Measurements from ENCODE around the gene VPS54.
"Not testable (repeated sequence)": the region's sequence is repeated elsewhere in the genome, so short reads cannot be mapped to it uniquely, and the experiment has no call there.

Gene VPS54

GRCh38 chr2:64021578-64021977, 2.4 kb upstream of the VPS54 start:
- DNase-seq, result no peak

DNA sequence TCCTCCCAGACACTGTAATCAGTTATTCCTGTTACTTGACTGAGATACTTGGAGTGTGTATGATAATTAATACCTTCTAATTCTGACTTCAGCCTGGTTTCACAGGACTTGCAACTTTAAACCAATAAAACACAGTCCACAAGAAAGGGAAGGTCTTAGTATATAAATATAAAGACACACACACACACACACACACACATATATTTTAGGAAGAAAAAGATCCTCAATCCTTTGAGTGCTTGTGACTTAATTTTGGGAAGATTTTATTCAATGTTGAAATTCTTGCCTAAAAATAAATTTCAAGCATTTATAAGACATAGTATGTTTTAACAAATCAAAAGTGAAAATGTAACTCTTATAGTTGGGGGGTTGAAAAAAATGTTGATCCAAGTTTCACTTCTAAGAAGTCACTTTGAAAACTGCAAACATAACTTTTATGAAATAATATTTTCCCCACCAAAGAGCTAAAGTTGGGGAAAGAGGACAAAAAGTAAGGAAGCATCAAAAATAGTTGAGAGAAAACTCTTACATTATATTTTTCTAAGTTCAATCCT, 824 bp upstream of the VPS54 start:
- no peak for DNase-seq

DNA sequence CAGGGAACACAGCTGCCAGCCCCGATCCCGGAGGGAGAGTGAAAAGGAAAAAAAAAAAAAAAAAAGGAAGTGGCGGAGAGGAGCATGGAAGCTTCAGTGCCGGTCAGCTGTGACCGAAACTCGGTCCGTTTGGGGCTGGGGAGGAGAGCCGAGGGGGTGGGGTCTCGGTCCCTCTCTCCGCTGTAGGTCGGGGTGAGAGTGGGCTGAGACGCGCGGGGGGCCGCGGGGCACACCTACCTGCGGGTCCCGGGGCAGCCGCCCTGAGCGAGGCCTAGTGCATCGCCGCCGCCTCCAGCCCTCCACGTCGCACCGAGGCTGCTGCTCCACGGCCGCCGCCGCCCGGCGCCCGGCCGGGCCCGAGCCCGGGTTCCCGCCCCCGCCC, 536 bp downstream of the VPS54 start:
- no peak for DNase-seq

- DNase-seq, result peak; percentile 21
These were observed 1.2 kb downstream of the VPS54 start for GRCh38 chr2:64017811-64018700.

DNA sequence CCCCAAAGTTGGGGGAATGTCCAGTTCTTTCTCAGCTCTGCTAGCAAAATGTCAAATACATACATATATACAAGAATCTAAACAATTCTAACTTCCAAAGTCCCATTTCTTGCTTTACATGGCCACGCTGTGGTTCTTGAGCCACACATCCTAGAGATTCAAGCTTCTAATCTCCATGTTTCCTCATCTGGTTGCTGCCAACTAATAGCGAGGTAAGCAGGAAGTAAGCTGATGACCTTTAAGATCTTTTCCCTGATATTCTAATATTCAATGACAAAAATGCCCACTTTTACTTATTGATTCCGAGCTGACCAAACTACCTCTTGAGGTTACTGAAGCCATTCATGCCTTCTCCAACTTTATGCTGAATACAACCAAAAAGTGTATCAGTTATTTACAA, 3.3 kb downstream of the VPS54 start:
- DNase-seq, result no peak

DNA sequence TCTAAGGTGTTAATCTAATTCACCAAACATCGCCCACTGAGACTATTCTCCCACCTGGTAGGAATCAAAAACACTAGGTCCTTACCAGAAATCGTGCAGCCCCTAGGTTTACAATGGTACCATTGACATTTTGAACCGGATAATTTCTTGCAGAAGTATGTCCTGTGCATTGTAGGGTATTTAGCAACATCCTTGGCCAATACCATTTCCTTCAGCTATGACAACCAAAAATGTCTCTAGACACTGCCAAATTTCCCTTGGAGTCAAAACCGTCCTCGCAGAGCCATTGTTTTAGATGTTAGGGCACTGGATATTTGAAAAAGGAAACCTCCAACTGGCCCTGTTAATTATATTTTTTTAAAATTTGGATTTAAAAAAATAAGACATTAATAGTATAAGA, 3.8 kb downstream of the VPS54 start:
- DNase-seq, result no peak

DNA sequence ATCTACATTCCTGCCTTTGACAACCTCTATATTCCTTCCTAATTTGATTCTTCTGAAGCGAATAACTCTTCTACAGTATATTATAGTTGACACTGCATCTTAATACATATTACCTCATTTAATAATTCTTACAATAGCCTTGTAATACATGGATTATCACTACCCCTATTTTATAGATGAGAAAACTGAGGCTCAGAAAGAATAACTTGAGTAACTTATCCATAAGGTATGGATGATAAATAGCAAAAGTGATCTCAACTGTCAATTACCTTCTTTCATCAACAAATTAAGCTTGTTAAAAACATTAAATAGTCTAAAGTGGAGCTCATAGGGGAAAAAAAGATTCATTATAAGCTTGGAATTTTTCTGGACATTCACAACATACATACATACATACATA, 4.6 kb downstream of the VPS54 start:
- no peak for DNase-seq

DNA sequence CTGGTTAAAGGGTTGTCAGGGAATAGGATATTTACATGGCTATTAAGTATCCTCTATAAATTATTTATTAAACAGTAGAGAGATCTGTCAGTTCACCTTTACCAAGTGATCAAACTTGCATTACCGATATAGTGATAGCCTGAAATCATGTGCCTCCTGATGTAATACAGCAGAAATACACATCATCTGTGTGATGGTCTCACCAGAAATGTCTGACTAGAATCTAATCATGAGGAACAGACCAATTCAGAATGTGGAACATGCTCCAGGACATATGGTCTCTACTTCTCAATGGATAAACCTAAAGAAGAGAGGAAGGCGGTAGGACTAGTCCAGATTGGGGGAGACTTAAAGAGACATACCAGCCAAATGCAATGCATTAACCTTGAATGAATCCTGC, 6.2 kb downstream of the VPS54 start:
- DNase-seq, result no peak

DNA sequence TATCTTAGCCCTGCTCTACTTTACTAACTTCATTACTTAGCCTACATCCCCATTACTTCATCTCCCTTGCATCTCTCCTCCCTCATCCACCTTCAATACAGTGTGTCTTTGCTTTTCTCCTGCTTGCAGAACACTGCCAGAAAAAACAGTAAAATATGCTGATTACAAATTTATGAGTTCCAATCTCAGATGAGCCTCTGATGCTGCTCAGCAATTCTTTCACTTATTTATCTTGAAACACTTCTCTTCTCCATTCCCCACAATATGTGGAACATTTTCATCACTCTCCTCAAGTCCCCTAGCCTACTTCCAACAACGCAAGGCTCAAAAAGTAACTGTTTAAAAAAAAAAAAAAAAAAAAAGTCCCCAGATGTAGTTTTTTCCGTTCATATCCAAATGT, 7.1 kb downstream of the VPS54 start:
- DNase-seq, result no peak

GRCh38 chr2:64008434-64009009, 10.7 kb downstream of the VPS54 start:
- no peak for DNase-seq

- no peak for DNase-seq
These were observed 11.3 kb downstream of the VPS54 start for GRCh38 chr2:64007924-64008323.

DNA sequence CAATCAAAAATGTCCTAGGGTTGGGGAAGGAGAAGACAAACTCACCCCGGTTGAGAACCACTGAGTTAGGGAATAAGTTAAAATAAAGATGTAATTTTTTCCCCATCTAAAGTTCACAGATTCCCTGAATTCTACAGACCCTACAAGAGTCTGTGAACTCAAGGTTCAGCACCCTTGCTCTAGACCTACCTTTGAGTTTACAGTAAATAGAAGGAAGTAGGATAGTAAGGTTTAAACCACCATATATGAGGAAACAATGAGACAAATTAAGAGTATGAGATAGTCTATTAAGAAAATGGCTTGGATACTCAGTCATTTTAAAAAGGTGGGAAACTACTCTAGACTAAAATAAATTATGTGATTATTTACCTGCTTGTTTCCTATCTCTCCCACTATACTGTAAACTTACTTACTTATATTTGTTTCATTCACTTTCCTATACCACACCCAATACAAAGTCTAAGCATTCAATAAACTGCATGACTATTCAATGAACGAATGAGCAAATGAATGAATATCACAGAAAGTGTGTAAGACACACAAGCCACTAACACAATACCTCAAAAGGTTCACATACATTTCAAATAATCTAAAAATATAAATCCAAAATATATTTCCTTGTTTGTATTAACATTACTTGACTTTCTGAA, 13.4 kb downstream of the VPS54 start:
- no peak for DNase-seq

- no peak for DNase-seq
These were observed 16.0 kb downstream of the VPS54 start for GRCh38 chr2:64003239-64003638.

DNA sequence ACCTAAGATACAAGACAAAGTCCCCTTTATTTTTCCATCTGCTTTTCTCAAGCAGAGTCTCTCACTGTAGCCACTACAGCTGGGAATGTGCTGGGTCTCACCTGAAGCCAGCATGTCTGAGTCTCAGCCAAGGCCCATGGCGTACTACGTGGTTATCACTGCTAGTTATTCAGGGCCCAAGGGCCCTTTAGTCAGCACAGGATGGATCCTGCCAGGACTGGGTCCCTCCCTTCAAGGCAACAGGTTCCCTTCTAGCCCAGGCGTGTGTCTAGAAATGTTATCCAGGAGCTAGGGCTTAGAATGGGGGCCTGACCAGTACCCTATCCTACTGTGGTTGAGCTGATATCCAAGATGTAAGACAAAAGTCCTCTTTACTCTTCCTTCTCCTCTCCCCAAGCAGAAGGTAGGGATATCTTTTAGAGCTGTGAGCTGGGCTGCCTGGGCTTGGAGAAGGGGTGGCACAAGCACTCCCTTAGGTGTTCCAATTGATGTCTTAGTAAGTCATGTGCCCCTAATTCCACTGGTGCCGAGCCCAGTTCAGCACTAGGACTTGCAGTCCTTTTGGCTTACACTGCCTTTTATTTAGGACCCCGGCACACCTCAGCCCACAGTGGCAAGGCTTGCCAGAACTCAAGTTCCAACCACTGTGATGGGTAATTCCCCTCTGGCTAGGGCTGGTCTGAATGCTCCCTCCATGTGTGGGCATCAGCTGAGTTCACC, 17.7 kb downstream of the VPS54 start:
- no peak for DNase-seq

DNA sequence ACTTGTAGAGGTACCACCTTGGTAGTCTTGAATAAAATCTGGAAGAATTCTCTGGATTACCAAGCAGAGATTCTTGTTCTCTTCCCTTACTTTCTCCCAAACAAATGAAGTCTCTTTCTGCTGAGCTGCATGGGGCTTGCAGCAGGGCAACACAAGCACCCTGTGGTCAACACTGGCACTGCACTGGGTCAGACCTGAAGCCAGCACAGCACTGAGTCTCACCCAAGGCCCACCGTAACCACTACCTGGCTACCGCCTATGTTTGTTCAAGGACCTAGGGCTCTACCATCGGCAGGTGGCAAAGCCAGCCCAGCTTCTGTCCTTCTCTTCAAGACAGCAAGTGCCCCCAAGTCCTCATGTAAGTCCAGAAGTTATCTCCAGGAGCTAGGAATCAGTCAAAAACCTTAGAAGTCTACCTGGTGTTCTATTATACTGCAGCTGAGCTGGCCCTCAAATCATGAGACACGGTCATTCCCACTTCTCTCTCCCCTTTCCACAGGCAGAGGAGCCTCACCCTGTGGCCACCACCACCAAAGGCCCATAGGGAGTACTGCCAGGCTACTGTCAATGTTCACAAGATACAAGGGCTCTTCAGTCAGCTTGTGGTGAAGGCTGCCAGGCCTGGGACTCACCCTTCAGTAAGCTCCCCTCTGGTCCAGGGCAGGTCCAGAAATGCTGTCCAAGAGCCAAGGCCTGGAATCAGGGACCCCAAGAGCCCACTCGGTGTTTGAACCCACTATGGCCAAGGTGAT, 18.4 kb downstream of the VPS54 start:
- no peak for DNase-seq

DNA sequence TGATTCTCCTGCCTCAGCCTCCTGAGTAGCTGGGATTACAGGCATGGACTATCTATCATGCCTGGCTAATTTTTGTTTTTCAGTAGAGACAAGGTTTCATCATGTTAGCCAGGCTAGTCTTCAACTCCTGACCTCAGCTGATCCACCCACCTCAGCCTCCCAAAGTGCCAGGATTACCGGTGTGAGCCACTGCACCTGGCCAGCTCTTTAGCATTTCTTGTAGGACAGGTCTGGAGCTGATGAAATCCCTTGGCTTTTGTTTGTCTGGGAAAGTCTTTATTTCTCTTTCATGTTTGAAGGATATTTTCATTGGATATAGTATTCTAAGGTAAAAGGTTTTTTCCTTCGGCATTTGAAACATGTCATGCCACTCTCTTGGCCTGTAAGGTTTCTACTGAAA, 20.2 kb downstream of the VPS54 start:
- DNase-seq, result no peak

DNA sequence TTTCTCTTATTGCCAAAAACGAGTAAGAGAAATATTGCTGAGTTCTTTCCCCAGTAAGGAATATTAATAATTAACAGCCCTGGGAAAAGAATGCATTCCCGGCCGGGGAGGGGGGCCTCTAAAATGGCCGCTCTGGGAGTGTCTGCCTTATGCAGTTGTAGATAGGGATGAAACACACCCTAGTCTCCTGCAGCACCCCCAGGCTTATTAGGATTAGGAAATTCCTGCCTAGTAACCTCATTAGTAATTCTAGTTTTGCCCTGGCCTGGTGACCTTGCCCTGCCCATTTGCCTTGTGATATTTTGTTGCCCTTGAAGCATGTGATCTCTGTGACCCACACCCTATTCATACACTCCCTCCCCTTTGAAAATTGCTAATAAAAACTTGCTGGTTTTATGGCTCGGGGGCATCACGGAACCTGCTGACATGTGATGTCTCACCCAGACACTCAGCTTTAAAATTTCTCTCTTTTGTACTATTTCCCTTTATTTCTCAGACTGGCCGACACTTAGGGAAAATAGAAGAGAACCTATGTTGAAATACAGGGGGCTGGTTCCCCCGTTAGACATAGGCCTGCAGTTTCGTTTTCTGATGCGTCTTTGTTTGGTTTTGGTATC, 22.5 kb downstream of the VPS54 start:
- DNase-seq, result not testable (repeated sequence)

- DNase-seq, result not testable (repeated sequence)
These were observed 24.7 kb downstream of the VPS54 start for GRCh38 chr2:63994329-63995070.

DNA sequence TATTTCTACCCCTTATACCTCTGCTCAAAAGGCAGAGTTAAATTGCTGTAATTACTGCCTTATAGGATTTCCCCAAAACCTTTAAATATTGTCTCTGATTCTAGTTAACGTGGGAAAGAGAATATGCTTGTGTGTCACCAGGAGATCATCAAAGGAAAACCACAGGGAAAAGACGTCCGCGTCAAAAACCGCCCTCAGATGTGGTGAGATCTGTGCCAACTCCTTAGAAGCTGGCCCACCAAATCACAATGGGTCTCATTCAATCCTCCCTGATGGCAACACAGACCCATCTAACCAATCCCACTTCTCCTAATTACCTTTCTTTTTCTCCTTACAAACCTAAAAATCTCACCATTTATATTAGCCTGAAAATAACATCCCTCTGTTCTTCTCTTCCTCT, 25.4 kb downstream of the VPS54 start:
- no peak for DNase-seq

- DNase-seq, result not testable (repeated sequence)
These were observed 26.1 kb downstream of the VPS54 start for GRCh38 chr2:63993130-63993584.

- no peak for DNase-seq
These were observed 27.1 kb downstream of the VPS54 start for GRCh38 chr2:63992061-63992685.
